HUES48 (cell line): ENCODE measurements around the gene NEDD4.
"Not testable (repeated sequence)": the region's sequence is repeated elsewhere in the genome, so short reads cannot be mapped to it uniquely, and the experiment has no call there.

Experiments used
- H3K27ac ChIP-seq: one replicate; pipeline ENCODE4 v1.7.0; 2013; ENCODE audit warnings: low read depth, low read length, inconsistent platforms
- H3K27me3 ChIP-seq: 2 replicates; pipeline ENCODE4 v1.6.1; 2013; ENCODE audit warnings: mild to moderate bottlenecking, low read length; ENCODE audit not compliant: control insufficient read depth, insufficient read depth
- H3K36me3 ChIP-seq: 2 replicates; pipeline ENCODE4 v1.6.1; 2013; ENCODE audit warnings: low read length; ENCODE audit not compliant: control insufficient read depth, insufficient read depth
- H3K4me1 ChIP-seq: 2 replicates; pipeline ENCODE4 v1.6.1; 2013; ENCODE audit warnings: mild to moderate bottlenecking, low read length; ENCODE audit not compliant: control insufficient read depth, insufficient read depth
- H3K4me3 ChIP-seq: 2 replicates; pipeline ENCODE4 v1.5.1; 2013; ENCODE audit warnings: mild to moderate bottlenecking, low read depth, low read length
- H3K9ac ChIP-seq: 2 replicates; pipeline ENCODE4 v1.6.1; 2013; ENCODE audit warnings: mild to moderate bottlenecking, low read depth, low read length, moderate library complexity
- H3K9me3 ChIP-seq: 2 replicates; pipeline ENCODE4 v1.6.1; 2013; ENCODE audit warnings: low read length; ENCODE audit not compliant: control insufficient read depth, insufficient read depth

NEDD4 gene

DNA sequence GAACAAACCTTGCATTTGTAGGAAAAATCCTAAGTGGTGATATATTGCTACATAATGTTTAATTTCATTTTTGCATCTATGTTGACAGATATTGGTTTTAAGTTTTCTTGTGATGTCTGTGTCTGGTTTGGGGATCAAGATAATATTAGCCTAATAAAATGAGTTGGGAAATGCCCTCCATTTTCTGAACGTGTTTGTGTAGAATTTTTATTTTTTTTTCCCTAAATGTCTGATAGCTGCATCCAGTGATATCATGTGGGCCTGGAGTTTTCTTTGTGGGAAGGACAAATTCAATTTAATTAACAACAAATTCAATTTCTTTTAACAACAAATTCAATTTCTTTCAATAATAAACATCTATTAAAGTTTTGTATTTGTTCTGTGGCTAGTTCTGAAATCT is 35.1 kb downstream of the NEDD4 start:
- H3K27ac ChIP-seq: no peak overlapping the region
- no peaks in the 10 kb centered on the region for H3K36me3 ChIP-seq
- H3K9me3 ChIP-seq: no peaks in the 10 kb centered on the region
- H3K4me1 ChIP-seq: no peaks in the 10 kb centered on the region; the same call in 1 of the 2 replicates
- H3K27me3 ChIP-seq: no peaks in the 10 kb centered on the region
- H3K9ac ChIP-seq: no peak overlapping the region
- no peak overlapping the region for H3K4me3 ChIP-seq

- Histone ChIP-seq H3K9me3 (no peaks in the 10 kb centered on the region), H3K36me3 (no peaks in the 10 kb centered on the region), H3K9ac (no peak overlapping the region), H3K4me3 (no peak overlapping the region), H3K27ac (no peak overlapping the region), H3K4me1 (no peaks in the 10 kb centered on the region; the same call in 1 of the 2 replicates), H3K27me3 (no peaks in the 10 kb centered on the region)
Observed at GRCh38 chr15:55954862-55955605, 38.4 kb downstream of the NEDD4 start.

- not testable (repeated sequence) for H3K9ac ChIP-seq, H3K27ac ChIP-seq, H3K36me3 ChIP-seq, H3K9me3 ChIP-seq, H3K4me3 ChIP-seq, H3K4me1 ChIP-seq, H3K27me3 ChIP-seq
Observed at GRCh38 chr15:55952501-55953274, 40.7 kb downstream of the NEDD4 start.

DNA sequence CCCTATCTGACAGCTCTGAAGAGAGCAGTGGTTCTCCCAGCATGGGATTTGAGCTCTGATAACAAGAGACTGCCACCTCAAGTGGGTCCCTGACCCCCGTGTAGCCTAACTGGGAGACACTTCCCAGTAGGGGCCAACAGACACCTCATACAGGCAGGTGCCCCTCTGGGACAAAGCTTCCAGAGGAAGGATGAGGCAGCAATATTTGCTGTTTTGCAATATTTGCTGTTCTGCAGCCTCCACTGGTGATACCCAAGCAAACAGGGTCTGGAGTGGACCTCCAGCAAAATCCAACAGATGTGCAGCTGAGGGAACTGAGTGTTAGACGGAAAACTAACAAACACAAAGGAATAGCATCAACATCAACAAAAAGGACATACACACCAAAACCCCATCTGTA is 48.8 kb downstream of the NEDD4 start:
- not testable (repeated sequence) for H3K9me3 ChIP-seq, H3K4me1 ChIP-seq, H3K36me3 ChIP-seq, H3K9ac ChIP-seq, H3K27ac ChIP-seq, H3K27me3 ChIP-seq, H3K4me3 ChIP-seq

DNA sequence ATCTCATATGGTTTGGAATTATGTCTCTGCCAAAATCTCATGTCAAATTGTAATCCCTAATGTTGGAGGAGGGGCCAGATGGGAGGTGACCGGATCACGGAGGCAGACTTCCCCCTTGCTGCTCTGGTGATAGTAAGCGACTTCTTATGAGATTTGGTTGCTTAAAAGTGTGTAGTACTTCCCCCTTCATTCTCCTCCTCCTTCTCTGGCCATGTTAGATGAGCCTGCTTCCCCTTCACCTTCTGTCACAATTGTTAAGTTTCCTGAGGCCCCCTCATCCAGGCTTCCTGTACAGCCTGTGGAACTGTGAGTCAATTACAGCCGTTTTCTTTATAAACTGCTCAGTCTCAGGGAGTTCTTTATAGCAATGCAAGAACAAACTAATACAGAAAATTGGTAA is 51.1 kb downstream of the NEDD4 start:
- Histone ChIP-seq H3K36me3 (no peaks in the 10 kb centered on the region), H3K4me3 (no peak overlapping the region), H3K9ac (no peak overlapping the region), H3K27me3 (no peaks in the 10 kb centered on the region), H3K27ac (no peak overlapping the region), H3K9me3 (no peaks in the 10 kb centered on the region), H3K4me1 (no peaks in the 10 kb centered on the region)

GRCh38 chr15:55937040-55937439 is 56.4 kb downstream of the NEDD4 start:
- Histone ChIP-seq H3K27me3 (no peaks in the 10 kb centered on the region), H3K9ac (no peak overlapping the region), H3K36me3 (no peaks in the 10 kb centered on the region), H3K27ac (no peak overlapping the region), H3K4me1 (no peaks in the 10 kb centered on the region), H3K4me3 (no peak overlapping the region), H3K9me3 (no peaks in the 10 kb centered on the region)

GRCh38 chr15:55928955-55929354 is 64.5 kb downstream of the NEDD4 start:
- Histone ChIP-seq H3K9me3 (no peaks in the 10 kb centered on the region), H3K4me3 (no peak overlapping the region), H3K4me1 (no peaks in the 10 kb centered on the region), H3K9ac (no peak overlapping the region), H3K36me3 (no peaks in the 10 kb centered on the region), H3K27me3 (no peaks in the 10 kb centered on the region), H3K27ac (no peak overlapping the region)

DNA sequence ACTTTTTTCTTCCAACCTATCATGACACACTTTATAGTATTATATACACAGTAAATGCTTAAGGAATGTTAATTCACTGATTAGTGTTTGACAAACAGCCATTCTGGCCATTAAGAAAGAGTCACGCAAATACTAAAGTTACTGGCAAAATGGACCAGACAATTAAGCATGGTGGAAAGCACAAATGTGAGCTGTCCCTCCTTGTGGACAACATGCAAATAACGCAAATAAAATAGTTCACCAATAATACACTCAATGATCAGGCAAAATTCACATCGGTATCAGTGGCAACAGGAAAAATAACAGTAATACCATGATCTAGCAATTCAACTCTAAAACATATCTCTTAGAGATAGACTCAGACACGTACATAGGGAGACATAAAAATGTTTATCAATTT is 71.7 kb downstream of the NEDD4 start:
- no peaks in the 10 kb centered on the region for H3K4me1 ChIP-seq
- no peaks in the 10 kb centered on the region for H3K36me3 ChIP-seq
- no peak overlapping the region for H3K4me3 ChIP-seq
- no peaks in the 10 kb centered on the region for H3K9me3 ChIP-seq
- no peaks in the 10 kb centered on the region for H3K27me3 ChIP-seq
- no peak overlapping the region for H3K27ac ChIP-seq
- H3K9ac ChIP-seq: no peak overlapping the region

DNA sequence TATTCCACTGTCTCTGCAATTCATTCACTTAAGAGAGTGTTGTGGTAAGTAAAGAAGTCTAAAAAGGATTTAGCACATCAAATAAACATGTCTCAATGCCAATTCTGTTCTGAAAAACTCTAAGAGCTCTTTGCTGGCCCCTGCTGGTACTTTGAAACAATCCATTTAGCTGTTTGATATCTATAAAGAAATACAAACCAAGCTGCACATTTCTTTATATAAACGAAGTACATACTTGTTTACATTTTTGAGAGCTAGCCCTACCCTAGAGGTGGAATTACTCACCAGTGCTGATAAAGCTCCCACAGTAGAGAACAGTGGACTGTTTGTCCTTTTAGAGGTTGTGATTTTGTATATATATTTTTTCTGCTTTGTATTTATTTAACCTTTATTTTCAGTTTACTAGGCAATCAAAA is 75.5 kb downstream of the NEDD4 start:
- no peaks in the 10 kb centered on the region for H3K9me3 ChIP-seq
- H3K9ac ChIP-seq: no peak overlapping the region
- no peak overlapping the region for H3K27ac ChIP-seq
- H3K4me3 ChIP-seq: no peak overlapping the region
- no peaks in the 10 kb centered on the region for H3K4me1 ChIP-seq
- H3K36me3 ChIP-seq: no peaks in the 10 kb centered on the region
- no peaks in the 10 kb centered on the region for H3K27me3 ChIP-seq

DNA sequence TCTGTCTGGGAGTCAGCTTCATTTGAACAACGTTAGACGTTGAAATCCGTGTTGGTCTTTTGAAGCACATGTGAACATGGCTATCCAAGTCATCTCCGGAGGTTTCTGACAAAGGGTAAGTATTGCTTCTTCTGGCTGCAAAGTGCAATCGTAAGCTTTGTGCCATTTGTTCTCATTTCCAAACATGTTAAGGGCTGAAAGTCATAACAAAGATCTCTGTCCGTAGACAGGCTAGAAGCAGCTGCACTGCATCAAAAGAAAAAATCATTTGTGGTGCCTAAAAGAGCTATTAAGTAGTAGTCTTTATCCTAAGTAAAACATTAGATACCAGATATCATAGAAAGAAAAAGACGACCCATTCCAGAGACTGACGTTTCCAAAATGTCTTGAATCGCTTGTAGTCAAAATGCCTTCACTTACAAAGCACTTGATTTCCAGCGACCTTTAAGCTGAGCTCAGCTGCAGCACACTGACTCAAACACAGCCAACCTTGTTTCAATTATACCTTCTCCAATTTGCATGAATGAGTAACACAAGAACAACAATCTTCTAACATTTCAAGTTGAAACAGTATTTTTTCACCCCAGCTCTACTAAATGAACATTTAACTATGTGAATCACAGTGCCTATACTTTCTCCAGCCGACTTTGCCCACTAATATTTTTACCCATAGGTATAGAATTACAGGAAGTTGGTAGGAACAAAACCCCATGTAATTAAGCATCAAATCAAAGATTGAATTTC is 76.6 kb downstream of the NEDD4 start:
- Histone ChIP-seq H3K4me1 (no peaks in the 10 kb centered on the region), H3K9ac (no peak overlapping the region), H3K36me3 (no peaks in the 10 kb centered on the region), H3K9me3 (no peaks in the 10 kb centered on the region), H3K27ac (no peak overlapping the region), H3K4me3 (no peak overlapping the region), H3K27me3 (no peaks in the 10 kb centered on the region)
